GM19463 (cell line): ENCODE results near the gene RNU1-4.
"Not testable (repeated sequence)": the region's sequence is repeated elsewhere in the genome, so short reads cannot be mapped to it uniquely, and the experiment has no call there.

Experiments used
- ATAC-seq: cut with Tn5 transposase; IDR thresholded peaks from one replicate; pipeline ENCODE4 v1.9.1; 2021; ENCODE audit warnings: mild to moderate bottlenecking, moderate library complexity; ENCODE audit not compliant: unreplicated experiment

Gene RNU1-4

DNA sequence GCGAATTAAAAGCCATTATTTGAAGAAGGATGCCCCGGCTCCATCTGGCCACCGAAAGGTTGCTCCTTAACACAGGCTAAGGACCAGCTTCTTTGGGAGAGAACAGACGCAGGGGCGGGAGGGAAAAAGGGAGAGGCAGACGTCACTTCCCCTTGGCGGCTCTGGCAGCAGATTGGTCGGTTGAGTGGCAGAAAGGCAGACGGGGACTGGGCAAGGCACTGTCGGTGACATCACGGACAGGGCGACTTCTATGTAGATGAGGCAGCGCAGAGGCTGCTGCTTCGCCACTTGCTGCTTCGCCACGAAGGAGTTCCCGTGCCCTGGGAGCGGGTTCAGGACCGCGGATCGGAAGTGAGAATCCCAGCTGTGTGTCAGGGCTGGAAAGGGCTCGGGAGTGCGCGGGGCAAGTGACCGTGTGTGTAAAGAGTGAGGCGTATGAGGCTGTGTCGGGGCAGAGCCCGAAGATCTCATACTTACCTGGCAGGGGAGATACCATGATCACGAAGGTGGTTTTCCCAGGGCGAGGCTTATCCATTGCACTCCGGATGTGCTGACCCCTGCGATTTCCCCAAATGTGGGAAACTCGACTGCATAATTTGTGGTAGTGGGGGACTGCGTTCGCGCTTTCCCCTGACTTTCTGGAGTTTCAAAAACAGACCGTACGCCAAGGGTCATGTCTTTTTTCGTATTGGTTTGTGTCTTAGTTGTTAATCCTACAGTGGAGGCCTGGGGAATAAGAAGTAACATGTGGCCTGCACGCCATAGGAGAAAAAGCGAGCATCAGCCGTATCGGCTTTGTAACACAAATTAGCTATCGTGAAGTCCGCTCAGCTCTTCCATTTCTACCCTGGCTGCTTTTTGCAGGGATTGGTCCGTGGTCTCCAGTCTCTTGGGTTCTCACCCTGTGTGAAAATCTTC lies at the start of gene RNU1-4:
RNU1-4 (plus strand) TSS at position 470 of the 918 bp plus-strand sequence.
- peak; percentile 68 for ATAC-seq

DNA sequence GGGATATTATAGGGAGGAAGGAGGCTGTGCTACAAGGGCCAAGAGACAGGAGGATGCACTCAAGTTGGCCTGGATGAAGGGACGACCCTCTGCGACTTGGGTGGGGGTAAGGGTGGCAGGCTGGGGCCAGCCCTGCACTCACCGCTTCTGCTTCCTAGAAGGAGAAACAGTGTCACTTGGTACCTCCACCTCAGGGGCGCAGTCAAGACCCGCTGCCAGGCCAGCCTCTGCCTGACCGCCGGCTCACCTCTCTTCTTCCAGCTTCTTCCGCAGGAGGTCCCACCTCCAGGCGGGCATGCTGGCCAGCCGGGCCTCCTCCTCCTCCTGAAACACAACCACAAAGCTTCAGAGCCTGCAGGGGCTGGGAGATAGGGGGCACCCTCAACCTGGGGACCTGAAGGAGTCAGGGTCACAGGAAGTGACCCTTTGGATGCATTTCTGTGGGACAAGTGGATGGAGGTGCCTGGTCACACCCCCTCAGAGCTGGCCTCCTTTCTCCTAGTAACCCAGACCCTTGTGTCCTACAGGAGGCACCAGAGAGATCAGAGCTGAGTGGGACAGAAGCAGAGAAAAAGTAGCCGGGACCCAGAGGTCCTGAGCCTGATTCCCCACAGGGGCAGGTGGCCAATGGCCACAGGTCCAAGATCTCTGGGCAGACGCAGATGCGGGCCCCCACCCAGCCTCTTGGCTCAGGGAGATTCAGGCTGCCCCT lies 49.2 kb upstream of the RNU1-4 start:
- not testable (repeated sequence) for ATAC-seq

DNA sequence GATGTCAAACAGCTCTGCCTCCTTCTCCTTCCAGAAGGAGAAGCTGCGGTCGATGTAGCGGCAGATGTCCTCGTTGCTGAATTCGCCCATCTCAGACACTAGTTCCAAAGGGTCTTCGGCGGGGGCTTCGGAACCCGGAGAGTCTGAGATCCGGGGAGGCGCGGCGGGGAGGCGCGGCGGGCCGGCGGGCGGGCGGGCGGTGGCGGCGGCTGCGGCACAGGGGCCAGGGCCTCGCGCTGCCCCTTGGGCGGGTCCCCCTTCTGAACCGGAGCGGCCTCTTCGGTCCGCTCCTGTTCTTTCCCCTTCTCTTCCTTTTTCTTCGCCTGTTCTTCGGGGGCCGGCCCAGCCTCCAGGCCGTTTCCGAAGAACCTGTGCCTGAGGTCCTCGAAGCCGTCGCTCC lies 48.0 kb upstream of the RNU1-4 start:
- ATAC-seq = not testable (repeated sequence)

DNA sequence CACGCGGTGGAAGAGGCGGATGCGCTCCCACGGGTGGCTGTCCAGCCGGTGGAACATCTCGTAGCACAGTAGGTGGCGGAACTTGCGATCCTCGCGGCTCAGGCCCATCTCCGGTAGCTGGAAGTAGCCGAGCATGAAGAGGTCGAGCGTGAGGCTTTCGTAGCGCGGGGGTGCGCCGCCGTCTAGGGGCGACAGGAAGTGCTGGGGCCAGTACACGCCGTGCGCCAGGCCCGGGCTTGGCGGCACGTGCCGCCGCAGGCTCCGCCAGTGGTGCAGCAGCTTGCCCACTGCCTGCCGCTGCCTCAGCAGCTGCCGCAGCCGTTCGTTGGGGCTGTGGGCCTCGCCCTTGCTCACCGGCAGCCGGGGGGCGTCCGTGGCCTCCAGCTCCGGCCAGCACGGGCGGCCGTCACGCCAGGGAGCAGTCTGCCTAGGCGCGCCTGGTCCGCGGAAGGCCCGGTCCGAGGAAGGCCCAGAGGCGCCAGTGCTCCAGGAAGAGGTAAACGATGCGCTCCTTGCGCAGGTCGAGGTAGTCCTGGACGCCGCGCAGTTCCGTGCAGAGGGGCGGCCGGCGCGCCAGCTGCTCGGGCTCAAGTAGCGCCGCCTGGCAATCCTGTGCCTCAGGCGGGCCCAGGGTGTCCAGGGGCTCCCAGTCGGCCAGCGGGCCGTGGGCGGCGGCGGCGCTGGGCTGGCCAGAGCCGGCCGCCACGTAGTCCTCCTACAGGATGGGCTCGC lies 47.4 kb upstream of the RNU1-4 start:
- not testable (repeated sequence) for ATAC-seq

DNA sequence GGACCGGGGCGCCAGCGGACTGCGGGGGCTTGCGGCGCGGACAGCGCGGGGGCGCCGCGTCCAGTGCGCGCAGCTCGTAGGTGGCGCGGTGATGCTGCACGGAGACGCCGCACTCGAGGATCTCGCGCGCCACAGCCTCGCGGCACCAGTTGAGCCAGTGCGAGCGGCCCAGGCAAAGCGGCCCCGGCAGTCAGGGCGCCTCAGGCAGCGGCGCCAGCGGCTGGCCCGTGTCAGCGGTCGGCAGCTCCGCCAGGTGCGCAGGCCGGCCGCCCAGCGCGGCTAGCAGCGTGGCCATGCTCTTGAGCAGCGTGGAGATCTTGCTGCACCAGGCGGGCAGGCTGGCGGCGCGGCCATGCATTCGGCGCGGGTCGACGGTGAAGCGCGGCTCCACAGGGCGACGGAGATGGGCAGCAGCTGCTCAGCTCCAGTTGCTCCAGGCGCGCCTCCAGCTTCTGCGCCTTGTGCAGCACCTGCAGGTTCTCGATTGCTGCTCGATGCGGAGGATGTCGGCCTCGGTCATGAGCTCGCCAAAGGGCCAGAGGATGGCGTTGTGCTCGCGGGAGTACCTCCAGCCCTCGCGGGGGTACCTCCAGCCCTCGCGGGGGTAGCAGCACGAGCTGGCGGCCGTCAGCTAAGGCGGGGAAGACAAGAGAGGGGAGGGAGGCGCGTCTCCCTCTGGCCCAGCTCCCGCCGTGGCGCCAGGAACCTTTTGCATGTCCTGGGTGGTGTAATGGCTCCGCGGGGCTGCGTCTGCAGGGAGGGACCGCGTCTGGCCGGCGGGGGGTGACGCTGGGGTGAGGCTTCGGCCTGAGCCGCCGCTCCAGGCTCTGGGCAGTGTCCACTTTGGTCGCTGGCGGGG lies 46.6 kb upstream of the RNU1-4 start:
- ATAC-seq = not testable (repeated sequence)

DNA sequence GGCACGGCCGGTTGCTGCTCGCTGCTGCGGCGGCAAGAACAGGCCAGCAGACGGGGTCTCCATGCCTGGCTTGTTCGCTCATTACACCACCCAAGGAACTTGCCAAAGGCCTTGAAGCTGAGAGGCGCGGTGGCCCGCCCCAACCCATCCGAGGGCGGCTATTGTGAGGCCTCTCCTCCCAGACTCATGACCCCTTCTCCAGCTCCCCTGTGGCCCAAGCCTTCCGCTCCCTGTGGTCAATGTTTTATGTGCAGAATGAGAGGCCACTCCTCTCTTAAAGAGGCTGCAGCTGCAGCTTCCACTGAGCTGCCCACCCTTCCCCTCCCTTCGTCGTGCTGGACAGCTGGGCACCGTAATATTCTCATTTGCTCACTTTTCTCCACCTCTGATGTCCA lies 46.0 kb upstream of the RNU1-4 start:
- not testable (repeated sequence) for ATAC-seq

- not testable (repeated sequence) for ATAC-seq
Observed at GRCh38 chr1:16696507-16697150, 43.7 kb upstream of the RNU1-4 start.

DNA sequence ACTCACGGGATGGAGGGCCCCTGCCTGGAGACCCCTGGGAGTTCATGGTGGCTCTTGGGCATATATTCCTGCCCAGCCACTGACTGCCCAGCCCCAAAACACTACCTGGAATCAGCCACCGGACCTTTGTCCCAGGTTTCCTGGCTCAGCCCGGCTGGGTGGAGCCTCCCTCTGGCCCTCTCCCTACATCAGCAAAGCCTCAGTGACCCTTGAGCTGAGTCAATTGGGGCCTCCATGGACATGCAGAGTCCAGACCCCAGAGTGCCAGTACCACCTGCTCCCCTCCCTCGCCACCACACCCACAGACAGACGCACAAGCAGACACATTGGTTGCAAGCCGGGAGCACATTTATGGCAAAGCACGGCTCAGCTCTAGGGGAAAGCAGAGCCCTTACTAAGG lies 43.2 kb upstream of the RNU1-4 start:
- ATAC-seq = not testable (repeated sequence)

- not testable (repeated sequence) for ATAC-seq
Observed at GRCh38 chr1:16699440-16699839, 40.9 kb upstream of the RNU1-4 start.

- not testable (repeated sequence) for ATAC-seq
Observed at GRCh38 chr1:16700138-16700895, 40.0 kb upstream of the RNU1-4 start.

DNA sequence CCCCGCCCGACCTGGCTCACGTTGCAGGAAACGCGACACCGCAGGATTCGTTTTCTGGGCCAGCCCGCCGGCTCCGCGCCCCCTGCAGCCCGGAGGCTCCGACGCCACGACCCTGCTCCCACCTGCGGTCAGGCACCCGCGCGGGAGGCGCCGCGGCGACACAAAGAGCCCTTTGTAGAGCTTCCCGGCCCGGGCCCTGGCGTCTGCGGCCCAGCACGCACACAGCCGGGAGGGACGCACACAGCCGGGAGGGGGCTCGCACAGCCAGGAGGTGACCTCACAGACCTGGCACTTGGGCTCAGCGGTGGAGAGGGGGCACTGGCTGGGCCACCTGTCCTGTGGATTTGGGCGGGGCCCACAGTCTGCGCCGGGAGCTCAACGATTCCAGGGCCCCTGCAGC lies 39.1 kb upstream of the RNU1-4 start:
- ATAC-seq = not testable (repeated sequence)

DNA sequence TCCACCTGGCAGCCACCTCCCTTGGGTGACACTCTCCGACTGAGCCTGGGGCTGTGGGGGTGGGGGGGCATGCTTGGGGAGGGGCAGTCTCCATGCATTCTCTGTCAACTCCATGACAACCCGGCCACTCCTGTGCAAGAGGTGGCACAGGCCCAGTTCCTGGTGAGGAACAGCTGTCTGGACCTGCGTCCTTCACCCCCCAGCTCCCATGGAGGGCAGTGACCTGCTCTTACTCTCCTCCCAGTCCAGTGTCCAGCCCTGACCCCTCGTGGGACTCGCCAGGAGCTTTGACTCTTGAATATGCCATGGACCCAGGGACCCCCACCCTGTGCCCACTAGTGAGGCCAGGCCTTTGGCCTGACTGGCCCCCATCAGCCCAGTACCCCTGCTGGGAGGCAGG lies 38.0 kb upstream of the RNU1-4 start:
- not testable (repeated sequence) for ATAC-seq

DNA sequence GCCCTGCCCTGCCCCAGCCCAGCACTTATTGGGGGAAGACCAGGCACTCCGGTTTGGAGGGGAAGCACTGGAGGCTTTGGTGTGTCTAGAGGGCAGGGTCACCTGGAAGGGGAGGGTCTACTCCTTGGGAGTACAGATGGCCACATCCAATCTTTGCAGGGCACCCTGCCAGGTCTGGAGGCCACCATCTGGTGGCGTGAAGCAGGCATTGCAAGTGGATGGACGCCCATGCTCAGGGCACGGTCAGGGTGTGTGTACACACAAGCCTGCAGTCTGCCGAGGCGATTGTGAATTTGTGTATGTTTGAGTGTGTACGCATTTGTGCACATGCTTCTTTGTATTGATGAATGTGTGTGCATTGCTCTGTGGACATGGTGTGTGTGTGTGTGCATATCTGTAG lies 37.2 kb upstream of the RNU1-4 start:
- not testable (repeated sequence) for ATAC-seq

GRCh38 chr1:16703602-16704001 lies 36.7 kb upstream of the RNU1-4 start:
- ATAC-seq = not testable (repeated sequence)

DNA sequence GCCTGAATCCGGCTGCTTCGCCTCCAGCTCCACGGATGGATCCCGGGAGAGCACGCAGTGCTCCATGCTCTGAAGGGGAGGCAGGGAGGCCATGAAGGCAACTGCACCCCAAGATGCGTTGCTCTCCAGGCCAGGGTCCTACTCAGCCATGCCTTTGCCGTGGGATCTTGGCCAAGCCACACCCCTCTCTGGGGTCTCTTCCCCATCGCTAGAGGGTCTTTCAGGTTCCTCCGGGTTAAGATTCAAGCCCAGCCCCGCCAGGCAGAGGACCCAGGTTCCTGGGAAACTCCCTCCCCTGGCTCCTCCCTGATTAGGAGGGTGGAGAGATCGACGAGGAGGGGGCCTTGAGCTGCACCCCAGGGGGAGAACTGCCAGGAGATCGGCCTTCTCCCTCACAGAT lies 36.2 kb upstream of the RNU1-4 start:
- not testable (repeated sequence) for ATAC-seq

- not testable (repeated sequence) for ATAC-seq
Observed at GRCh38 chr1:16704502-16705100, 35.7 kb upstream of the RNU1-4 start.

GRCh38 chr1:16706302-16706701 lies 34.0 kb upstream of the RNU1-4 start:
- not testable (repeated sequence) for ATAC-seq
